GM10266 (cell line): ENCODE results near the gene BCAT1.
"Not testable (repeated sequence)": the region's sequence is repeated elsewhere in the genome, so short reads cannot be mapped to it uniquely, and the experiment has no call there.

Source experiments
- DNase-seq: peaks from one replicate; pipeline ENCODE4 v3.0.0; 2012; ENCODE audit errors: extremely low spot score
- CTCF ChIP-seq: IDR thresholded peaks from 2 replicates; pipeline ENCODE4 v1.5.1; 2012; ENCODE audit warnings: mild to moderate bottlenecking, low read depth; ENCODE audit not compliant: control insufficient read depth, insufficient read depth; ENCODE audit errors: missing control alignments

The BCAT1 gene

GRCh38 chr12:24945845-24946244 is 3.1 kb downstream of the BCAT1 start:
- no peak for DNase-seq
- no peak for TF ChIP-seq CTCF

GRCh38 chr12:24945039-24945438 is 3.9 kb downstream of the BCAT1 start:
- no peak for TF ChIP-seq CTCF
- no peak for DNase-seq

- no peak for DNase-seq
- no peak for TF ChIP-seq CTCF
Measured at GRCh38 chr12:24944601-24944975, 4.3 kb downstream of the BCAT1 start.

GRCh38 chr12:24943947-24944600 is 4.8 kb downstream of the BCAT1 start:
- no peak for DNase-seq
- no peak for TF ChIP-seq CTCF

GRCh38 chr12:24940157-24940556 is 8.7 kb downstream of the BCAT1 start:
- no peak for DNase-seq
- no peak for TF ChIP-seq CTCF

- DNase-seq, result not testable (repeated sequence)
Measured at GRCh38 chr12:24939551-24939950, 9.3 kb downstream of the BCAT1 start.

- DNase-seq, result no peak
- no peak for TF ChIP-seq CTCF
Measured at GRCh38 chr12:24938341-24938740, 10.6 kb downstream of the BCAT1 start.
